Osteoblast (primary cell): ENCODE measurements around the gene CIZ1. TPM values are rescaled to one million over a fixed set of nuclear protein-coding genes. Genes with fewer than 3 reads are reported as not detected.

Experiments used
- DNase-seq: peaks from one replicate; pipeline ENCODE4 v3.0.0; 2011; ENCODE audit warnings: low spot score, mixed read lengths; ENCODE audit not compliant: insufficient read length; ENCODE audit errors: missing footprints
- H2AFZ ChIP-seq: 2 replicates; pipeline ENCODE4 v1.6.0; 2011; ENCODE audit warnings: mild to moderate bottlenecking, low read length
- H3K27ac ChIP-seq: 2 replicates; pipeline ENCODE4 v1.5.1; 2011; ENCODE audit warnings: mild to moderate bottlenecking, low read depth, low read length, moderate library complexity
- H3K27me3 ChIP-seq: 2 replicates; pipeline ENCODE4 v1.6.0; 2012; ENCODE audit warnings: mild to moderate bottlenecking, control low read depth, inconsistent platforms, low read length, moderate library complexity; ENCODE audit not compliant: insufficient read depth
- H3K36me3 ChIP-seq: 2 replicates; pipeline ENCODE4 v1.5.1; 2011; ENCODE audit warnings: mild to moderate bottlenecking, low read length, control low read depth, moderate library complexity; ENCODE audit not compliant: insufficient read depth
- H3K4me1 ChIP-seq: 2 replicates; pipeline ENCODE4 v1.5.1; 2011; ENCODE audit warnings: mild to moderate bottlenecking, low read length, control low read depth, moderate library complexity; ENCODE audit not compliant: insufficient read depth
- H3K4me2 ChIP-seq: 2 replicates; pipeline ENCODE4 v1.6.0; 2011; ENCODE audit warnings: mild to moderate bottlenecking, low read length; ENCODE audit not compliant: insufficient read depth
- H3K4me3 ChIP-seq: fragments of 200-600 bp; sonication (generic); 3 replicates; pipeline ENCODE4 v1.5.1; 2012; ENCODE audit warnings: mild to moderate bottlenecking, low read length, inconsistent platforms; ENCODE audit not compliant: insufficient read depth
- H3K79me2 ChIP-seq: 2 replicates; pipeline ENCODE4 v1.6.0; 2012; ENCODE audit warnings: mild to moderate bottlenecking, low read length, control low read depth, inconsistent platforms; ENCODE audit not compliant: insufficient read depth
- H3K9me3 ChIP-seq: 2 replicates; pipeline ENCODE4 v1.5.1; 2011; ENCODE audit warnings: low read depth, low read length, control low read depth
- H4K20me1 ChIP-seq: 2 replicates; pipeline ENCODE4 v1.6.0; 2012; ENCODE audit warnings: mild to moderate bottlenecking, low read length, control low read depth; ENCODE audit not compliant: insufficient read depth
- CTCF ChIP-seq: IDR thresholded peaks from 2 replicates; pipeline ENCODE4 v1.5.1; 2011; ENCODE audit warnings: mild to moderate bottlenecking, low read depth, low read length, moderate library complexity; ENCODE audit errors: extremely low read depth
- total RNA-seq: library from RNA; depleted of rRNA; stranded (reverse); fragments of >200 nt; gene quantifications from 2 replicates; pipeline ENCODE4 v1.2.3, GENCODE V29; 2012

Gene CIZ1
- total RNA-seq, 1 donor = 33.7 TPM

- no peak overlapping the region for H3K4me3 ChIP-seq
- no peak overlapping the region for H3K27ac ChIP-seq
- H3K36me3 ChIP-seq = peaks cover 63% of the 10 kb centered on the region
- H3K27me3 ChIP-seq = no peaks in the 10 kb centered on the region
- peaks cover 2% of the 10 kb centered on the region for H3K79me2 ChIP-seq
- no peak overlapping the region for H2AFZ ChIP-seq
- H3K4me2 ChIP-seq = no peak overlapping the region
- H3K4me1 ChIP-seq = peaks cover 2% of the 10 kb centered on the region
- H4K20me1 ChIP-seq = no peaks in the 10 kb centered on the region
- DNase-seq = peak; percentile 13
- no peak for TF ChIP-seq CTCF
- H3K9me3 ChIP-seq = peaks cover 4% of the 10 kb centered on the region
These were observed 17.3 kb downstream of the CIZ1 start for GRCh38 chr9:128174062-128174461.

GRCh38 chr9:128169925-128170324 is 21.4 kb downstream of the CIZ1 start:
- Histone ChIP-seq H3K27me3 (no peaks in the 10 kb centered on the region), H3K9me3 (no peaks in the 10 kb centered on the region), H3K79me2 (peaks cover 7% of the 10 kb centered on the region), H3K27ac (no peak overlapping the region), H4K20me1 (peaks cover 2% of the 10 kb centered on the region), H3K4me3 (no peak overlapping the region), H3K36me3 (peaks cover 57% of the 10 kb centered on the region), H2AFZ (no peak overlapping the region), H3K4me2 (no peak overlapping the region), H3K4me1 (peaks cover 8% of the 10 kb centered on the region)
- peak; percentile 61 for DNase-seq
- no peak for TF ChIP-seq CTCF

- DNase-seq = peak; percentile 21
- H2AFZ ChIP-seq = no peak overlapping the region
- peaks cover 55% of the 10 kb centered on the region for H3K36me3 ChIP-seq
These were observed 21.9 kb downstream of the CIZ1 start for GRCh38 chr9:128169492-128169891.

GRCh38 chr9:128168731-128169308 is 22.6 kb downstream of the CIZ1 start:
- no peaks in the 10 kb centered on the region for H3K27me3 ChIP-seq
- DNase-seq = peak; percentile 69
- peaks cover 49% of the 10 kb centered on the region for H3K36me3 ChIP-seq
- H3K4me1 ChIP-seq = peaks cover 8% of the 10 kb centered on the region
- no peaks in the 10 kb centered on the region for H3K9me3 ChIP-seq
- no peak overlapping the region for H3K27ac ChIP-seq
- H3K79me2 ChIP-seq = peaks cover 5% of the 10 kb centered on the region
- no peak for TF ChIP-seq CTCF
- no peak overlapping the region for H3K4me3 ChIP-seq
- peaks cover 7% of the 10 kb centered on the region for H4K20me1 ChIP-seq
- H3K4me2 ChIP-seq = no peak overlapping the region
- no peak overlapping the region for H2AFZ ChIP-seq

More at GRCh38 chr9:128169492-128169891, 21.9 kb downstream of the CIZ1 start:
- Histone ChIP-seq H3K79me2 (peaks cover 7% of the 10 kb centered on the region), H3K4me3 (no peak overlapping the region), H3K4me1 (peaks cover 8% of the 10 kb centered on the region), H4K20me1 (peaks cover 5% of the 10 kb centered on the region), H3K9me3 (no peaks in the 10 kb centered on the region), H3K4me2 (no peak overlapping the region), H3K27me3 (no peaks in the 10 kb centered on the region), H3K27ac (no peak overlapping the region)
- TF ChIP-seq CTCF = no peak
